ENCODE measurements around the gene SMAD2. TPM values are rescaled to one million over a fixed set of nuclear protein-coding genes. Genes with fewer than 3 reads are reported as not detected.

The SMAD2 gene
- polyA plus RNA-seq, 1 experiment: 95.8 TPM

GRCh38 chr18:47898055-47898454 lies 32.4 kb downstream of the SMAD2 start:
- DNase-seq (ENCODE audit: low read depth, low spot score): no peak
- no peak for TF ChIP-seq CTCF (IDR thresholded peaks at IDR 0.05; ENCODE audit: low read depth, low read length)
- no peaks in the 10 kb centered on the region for H3K27me3 ChIP-seq (ENCODE audit: control insufficient read depth, insufficient read depth, low read length)
- CTCF ChIA-PET: no interaction called here
- no peaks in the 10 kb centered on the region; the same call in 1 of the 2 replicates for H3K9me3 ChIP-seq (ENCODE audit: control insufficient read depth, insufficient read depth, low read length)
- no peak overlapping the region for H3K27ac ChIP-seq (ENCODE audit: low read depth, low read length)
- POLR2A ChIA-PET: no interaction called here
- no peak overlapping the region for H3K4me3 ChIP-seq (ENCODE audit: low read depth, low read length)

- ChIA-PET POLR2A (no interaction called here), CTCF (no interaction called here)
- TF ChIP-seq CTCF (IDR thresholded peaks at IDR 0.05; ENCODE audit: low read depth, low read length): no peak
- Histone ChIP-seq H3K27me3 (ENCODE audit: control insufficient read depth, insufficient read depth, low read length) (no peaks in the 10 kb centered on the region), H3K27ac (ENCODE audit: low read depth, low read length) (no peak overlapping the region), H3K4me3 (ENCODE audit: low read depth, low read length) (no peak overlapping the region), H3K9me3 (ENCODE audit: control insufficient read depth, insufficient read depth, low read length) (no peaks in the 10 kb centered on the region)
- DNase-seq (ENCODE audit: low read depth, low spot score): no peak
Observed at GRCh38 chr18:47895565-47896250, 34.8 kb downstream of the SMAD2 start.

GRCh38 chr18:47893939-47894699 lies 36.3 kb downstream of the SMAD2 start:
- ChIA-PET CTCF (interaction anchor here (0.6 kb wide), 1 partner anchor 538 kb away, joined by 3 read pairs; no protein-coding TSS in a partner anchor), POLR2A (no interaction called here)
- Histone ChIP-seq H3K4me3 (ENCODE audit: low read depth, low read length) (no peak overlapping the region), H3K9me3 (ENCODE audit: control insufficient read depth, insufficient read depth, low read length) (no peaks in the 10 kb centered on the region), H3K27me3 (ENCODE audit: control insufficient read depth, insufficient read depth, low read length) (no peaks in the 10 kb centered on the region), H3K27ac (ENCODE audit: low read depth, low read length) (no peak overlapping the region)
- DNase-seq (ENCODE audit: low read depth, low spot score): no peak
- no peak for TF ChIP-seq CTCF (IDR thresholded peaks at IDR 0.05; ENCODE audit: low read depth, low read length)

GRCh38 chr18:47893047-47893446 lies 37.4 kb downstream of the SMAD2 start:
- ChIA-PET POLR2A (no interaction called here), CTCF (interaction anchor here (1.5 kb wide), 1 partner anchor 144 kb away, joined by 3 read pairs; no protein-coding TSS in a partner anchor)
- Histone ChIP-seq H3K27ac (ENCODE audit: low read depth, low read length) (no peak overlapping the region), H3K9me3 (ENCODE audit: control insufficient read depth, insufficient read depth, low read length) (no peaks in the 10 kb centered on the region), H3K4me3 (ENCODE audit: low read depth, low read length) (no peak overlapping the region), H3K27me3 (ENCODE audit: control insufficient read depth, insufficient read depth, low read length) (no peaks in the 10 kb centered on the region)
- DNase-seq (ENCODE audit: low read depth, low spot score): no peak
- no peak for TF ChIP-seq CTCF (IDR thresholded peaks at IDR 0.05; ENCODE audit: low read depth, low read length)

- DNase-seq (ENCODE audit: low read depth, low spot score): no peak
- ChIA-PET CTCF (no interaction called here), POLR2A (no interaction called here)
- Histone ChIP-seq H3K4me3 (ENCODE audit: low read depth, low read length) (no peak overlapping the region), H3K9me3 (ENCODE audit: control insufficient read depth, insufficient read depth, low read length) (no peaks in the 10 kb centered on the region), H3K27me3 (ENCODE audit: control insufficient read depth, insufficient read depth, low read length) (no peaks in the 10 kb centered on the region), H3K27ac (ENCODE audit: low read depth, low read length) (no peak overlapping the region)
- TF ChIP-seq CTCF (IDR thresholded peaks at IDR 0.05; ENCODE audit: low read depth, low read length): no peak
Observed at GRCh38 chr18:47888156-47888555, 42.3 kb downstream of the SMAD2 start.
